Measurements from ENCODE around the gene THUMPD3.

Gene THUMPD3

DNA sequence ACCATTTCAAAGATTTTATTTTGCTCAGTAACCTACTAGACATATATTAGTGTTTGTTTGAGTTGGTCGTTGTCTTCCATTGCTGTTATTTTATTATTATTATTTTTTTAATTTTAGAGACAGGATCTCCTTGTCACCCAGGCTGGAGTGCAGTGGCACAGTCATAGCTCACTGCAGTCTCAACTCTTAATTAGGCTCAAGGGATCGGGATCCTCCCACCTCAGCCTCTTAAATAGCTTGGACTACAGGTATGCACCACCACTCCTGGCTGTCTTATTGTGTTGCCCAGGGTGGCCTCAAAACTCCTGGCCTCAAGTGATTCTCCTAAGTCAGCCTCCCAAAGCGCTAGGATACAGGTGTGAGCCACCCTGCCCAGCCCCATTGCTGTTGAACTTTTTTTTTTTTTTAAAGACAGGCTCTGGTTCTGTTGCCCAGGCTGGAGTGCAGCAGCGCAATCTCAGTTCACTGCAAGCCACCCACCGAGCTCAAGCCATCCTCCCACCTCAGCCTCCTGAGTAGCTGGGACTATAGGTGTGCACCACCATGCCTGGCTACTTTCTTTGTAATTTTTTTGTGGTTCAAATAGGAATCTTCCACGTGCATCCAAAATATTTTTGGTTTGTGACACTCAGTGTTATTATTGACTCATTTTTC lies 52.8 kb downstream of the THUMPD3 start:
- no peak for DNase-seq

DNA sequence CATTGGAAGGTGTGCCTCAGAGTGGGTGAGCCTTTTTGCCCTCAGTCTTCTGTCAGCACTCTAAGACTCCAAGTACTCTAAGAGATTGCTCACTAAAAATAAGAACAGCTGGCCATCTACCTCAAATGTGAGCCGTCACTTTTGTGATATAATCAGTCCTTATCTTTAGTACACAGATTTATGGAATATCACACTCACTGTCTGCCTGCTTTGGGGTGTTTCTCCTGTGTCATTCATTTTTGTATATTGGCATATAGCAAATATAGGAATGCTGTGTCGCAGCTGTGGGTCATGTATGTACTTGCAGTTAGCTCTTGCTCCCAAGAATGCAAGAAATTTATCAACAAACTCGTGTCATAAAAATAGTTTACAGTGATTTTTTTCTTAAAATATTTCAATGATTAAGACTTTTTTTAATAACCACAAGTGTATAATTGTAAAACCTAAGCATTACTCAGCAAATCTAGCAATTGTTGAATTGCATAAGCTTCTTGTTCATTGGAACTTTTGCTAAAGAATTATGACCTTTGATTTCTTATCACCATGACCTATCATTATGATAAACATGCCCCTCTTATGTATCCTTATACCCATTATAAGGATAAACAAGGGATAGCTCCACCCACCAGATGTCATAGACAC lies 53.4 kb downstream of the THUMPD3 start:
- no peak for DNase-seq

DNA sequence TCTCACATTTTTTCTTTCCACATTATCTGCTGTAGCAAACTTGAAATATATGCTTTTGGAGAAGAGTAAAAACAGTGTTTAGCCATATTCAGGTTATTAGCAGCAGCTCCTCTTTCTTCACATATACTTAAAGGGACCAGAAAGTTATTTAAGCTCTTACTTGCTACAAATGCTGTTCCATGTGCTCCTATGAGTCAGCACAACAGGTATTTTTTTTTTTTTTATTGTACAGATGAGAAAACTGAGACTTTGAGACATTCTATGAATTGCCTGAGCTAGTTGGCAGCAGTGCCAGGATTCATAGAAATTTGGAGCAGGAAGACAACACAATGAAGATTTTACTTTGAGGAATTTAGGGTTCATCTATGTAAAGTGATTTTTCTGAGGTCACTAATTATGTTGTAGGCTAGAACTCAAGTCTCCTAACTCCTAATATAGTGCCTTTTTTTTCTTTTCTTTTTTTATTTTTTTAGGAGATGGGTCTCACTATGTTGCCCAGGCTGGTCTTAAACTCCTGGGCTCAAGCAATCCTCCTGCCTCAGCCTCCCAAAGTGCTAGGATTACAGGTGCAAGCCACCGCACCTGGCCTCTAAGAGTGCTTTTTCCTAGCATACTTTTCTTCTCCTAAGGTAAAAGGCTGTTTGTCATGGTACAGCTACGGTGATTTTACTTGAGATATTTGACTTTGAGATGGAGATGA lies 58.1 kb downstream of the THUMPD3 start:
- DNase-seq: no peak

DNA sequence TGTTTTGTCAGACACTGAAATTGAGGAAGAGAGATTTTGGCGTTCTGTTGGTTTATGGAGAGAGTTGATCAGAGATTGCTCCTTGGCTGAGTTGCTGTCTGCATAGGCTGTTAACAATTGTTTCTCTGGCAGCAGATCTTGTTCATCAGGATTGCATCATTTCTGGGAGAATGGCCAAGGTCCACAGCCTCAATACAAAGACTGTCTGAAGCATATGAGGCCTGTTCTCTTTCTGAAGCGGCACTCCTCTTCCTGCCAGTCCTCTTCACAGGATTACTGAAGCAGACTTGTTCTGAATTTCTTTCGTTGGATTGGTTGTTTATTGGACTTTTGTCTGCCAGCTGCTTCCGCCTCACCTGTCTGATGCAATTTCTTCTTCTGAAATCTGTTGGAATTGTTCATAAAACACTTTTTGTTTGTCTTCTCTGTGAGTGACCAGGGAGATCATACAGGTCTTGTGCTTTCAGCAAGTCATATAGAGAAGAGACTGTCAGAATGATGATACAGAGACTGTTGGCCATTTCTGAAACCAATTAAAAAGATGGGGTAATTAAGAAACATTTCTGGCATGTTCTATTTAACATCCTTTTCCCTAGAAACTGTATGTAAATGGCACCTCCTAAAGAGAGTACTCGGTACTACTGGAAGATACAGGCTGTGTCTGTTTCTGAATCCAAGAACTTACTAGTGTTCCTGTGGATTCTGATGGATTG lies 60.0 kb downstream of the THUMPD3 start:
- peak in 52 of 56 donors; percentile 14 to 96 (median 76) for DNase-seq

DNA sequence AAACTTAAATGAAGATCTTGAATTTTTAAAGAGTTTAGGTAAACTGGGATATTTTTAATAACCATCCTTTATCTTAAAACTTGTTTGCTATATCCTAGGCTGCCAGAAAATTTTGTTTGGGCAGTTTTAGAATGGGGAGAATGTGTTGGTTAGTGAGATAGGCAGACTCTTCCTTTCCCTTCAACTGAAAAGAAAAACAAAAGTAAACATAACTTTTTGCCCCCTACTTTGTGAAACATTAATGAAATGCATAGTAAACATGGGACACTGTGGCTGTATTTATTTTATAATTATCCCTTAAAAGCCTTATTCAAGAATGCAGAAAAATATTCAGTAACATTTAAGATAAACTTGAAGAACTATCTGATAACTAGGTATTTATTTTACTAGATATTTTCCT lies 65.6 kb downstream of the THUMPD3 start:
- no peak for DNase-seq

DNA sequence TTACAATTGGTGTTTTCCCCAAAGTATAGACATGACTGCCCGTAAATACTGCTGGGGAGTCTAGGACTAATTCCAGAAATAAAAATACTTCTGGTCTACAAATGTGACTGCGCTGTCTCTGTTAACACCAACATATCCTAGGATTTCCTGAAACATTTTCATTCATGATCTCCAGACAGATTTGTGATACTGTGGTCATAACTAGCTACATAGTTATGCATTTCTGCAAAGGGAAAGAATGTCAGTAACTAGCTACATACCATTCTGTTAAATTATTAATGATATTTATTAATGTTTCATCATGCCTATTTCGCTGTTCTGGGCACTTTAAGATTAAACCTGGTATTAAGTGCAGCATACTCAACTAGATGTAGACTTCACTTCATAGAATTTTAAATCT lies 67.9 kb downstream of the THUMPD3 start:
- no peak for DNase-seq

DNA sequence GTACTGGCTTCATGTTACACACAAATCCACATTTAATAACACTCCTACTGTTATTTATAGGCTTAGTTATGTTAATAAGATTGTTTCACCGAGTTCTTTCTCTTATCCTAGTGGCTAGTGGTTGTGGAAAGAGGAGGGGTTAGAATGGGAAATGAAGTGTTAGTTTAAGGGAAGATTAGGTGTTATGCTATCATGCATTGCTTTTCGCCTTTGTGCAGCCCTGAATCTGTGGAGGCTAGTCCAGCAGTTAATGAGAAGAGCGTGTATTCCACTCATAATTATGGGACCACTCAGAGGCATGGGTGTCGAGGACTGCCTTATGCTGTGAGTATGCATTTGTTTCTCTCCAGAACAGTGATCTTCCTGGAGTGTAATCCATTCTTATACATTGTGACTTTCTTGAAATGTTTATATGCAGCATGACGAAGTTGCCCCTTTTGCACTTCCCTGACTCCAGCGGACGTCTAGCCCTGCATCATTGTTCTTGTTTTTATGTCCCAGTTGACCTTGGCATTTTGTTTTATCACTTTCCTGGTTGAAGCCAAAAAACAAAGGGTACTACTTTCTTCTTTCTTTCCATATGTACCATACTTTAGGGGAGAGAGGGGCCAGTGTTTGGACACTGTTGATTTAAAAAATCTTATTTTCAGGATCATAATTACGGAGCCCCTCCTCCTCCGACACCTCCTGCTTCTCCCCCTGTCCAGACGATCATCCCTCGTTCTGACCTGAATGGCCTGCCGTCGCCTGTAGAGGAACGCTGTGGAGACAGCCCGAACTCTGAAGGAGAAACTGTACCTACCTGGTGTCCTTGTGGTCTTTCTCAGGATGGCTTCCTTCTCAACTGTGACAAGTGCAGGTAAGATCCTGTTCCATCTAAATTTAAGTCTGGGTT lies 71.0 kb downstream of the THUMPD3 start:
- no peak for DNase-seq

DNA sequence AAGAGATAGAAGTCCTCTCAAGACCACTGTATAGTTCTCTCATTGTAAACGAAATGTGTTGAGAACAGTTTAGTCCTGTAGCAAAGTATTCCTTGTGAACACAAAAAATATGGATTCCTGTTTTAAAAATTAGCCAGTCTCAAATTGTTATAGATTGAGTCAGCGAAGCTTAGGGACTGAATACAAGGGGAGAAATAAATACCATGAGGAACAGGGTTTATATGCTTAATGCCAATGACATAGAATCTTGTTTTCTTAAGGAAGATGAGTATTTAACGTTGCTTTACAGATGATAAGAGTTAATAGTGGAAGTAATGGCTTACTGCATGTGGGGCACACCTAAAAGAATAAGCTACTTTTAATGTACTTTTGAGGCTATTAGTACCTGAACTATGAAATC lies 72.5 kb downstream of the THUMPD3 start:
- DNase-seq: no peak

All from amygdala (tissue), 56 donors.